HepG2 (cell line): ENCODE data around the gene USP24.

Experiments
- EP300 ChIP-seq, 3 experiments: sonication (generic) in 1 of 3; formaldehyde crosslinking in 1 of 3; IDR thresholded peaks; 2 replicates each; pipeline versions ENCODE4 v1.5.1 to v1.6.1; 2011 to 2020; ENCODE audit warnings: low read depth in 2 of 3, low read length in 2 of 3, borderline replicate concordance in 1 of 3, improper control_type of control experiment in 1 of 3, mild to moderate bottlenecking in 1 of 3, missing genetic modification reagents in 1 of 3, moderate library complexity in 1 of 3
- ESRRA ChIP-seq: sonication (generic); formaldehyde crosslinking; IDR thresholded peaks from 2 replicates; pipeline ENCODE4 v1.5.1; 2020; ENCODE audit warnings: mild to moderate bottlenecking, low read depth, missing genetic modification reagents
- HHEX ChIP-seq: IDR thresholded peaks from 2 replicates; pipeline ENCODE4 v1.6.1; 2016; ENCODE audit warnings: control low read depth
- NBN ChIP-seq: fragments of 450-650 bp; conservative IDR thresholded peaks from 2 replicates; pipeline ENCODE4 v1.6.1; 2017
- PHF8 ChIP-seq: sonication (generic); formaldehyde crosslinking; IDR thresholded peaks from 2 replicates; pipeline ENCODE4 v1.5.0; 2020; ENCODE audit warnings: missing genetic modification reagents
- PITX1 ChIP-seq: sonication (generic); formaldehyde crosslinking; IDR thresholded peaks from 2 replicates; pipeline ENCODE4 v1.5.1; 2020; ENCODE audit warnings: mild to moderate bottlenecking, missing genetic modification reagents
- SATB2 ChIP-seq: sonication (generic); formaldehyde crosslinking; IDR thresholded peaks from 2 replicates; pipeline ENCODE4 v1.5.0; 2020; ENCODE audit warnings: missing genetic modification reagents
- THAP11 ChIP-seq: IDR thresholded peaks from 2 replicates; pipeline ENCODE4 v1.6.1; 2016; ENCODE audit warnings: missing biosample characterization, missing genetic modification reagents
- ZNF253 ChIP-seq: sonication (generic); formaldehyde crosslinking; IDR thresholded peaks from 2 replicates; pipeline ENCODE4 v1.8.0; 2022; ENCODE audit warnings: mild to moderate bottlenecking, missing genetic modification reagents, borderline replicate concordance
- ZNF367 ChIP-seq: sonication (generic); formaldehyde crosslinking; IDR thresholded peaks from 2 replicates; pipeline ENCODE4 v1.4.0; 2020; ENCODE audit warnings: missing genetic modification reagents, borderline replicate concordance
- ZSCAN21 ChIP-seq: sonication (generic); formaldehyde crosslinking; IDR thresholded peaks from 2 replicates; pipeline ENCODE4 v1.8.0; 2022; ENCODE audit warnings: mild to moderate bottlenecking, missing genetic modification reagents, moderate library complexity, borderline replicate concordance
- TF ChIP-seq, protein P1 (sequence below): fragments of 450-650 bp; IDR thresholded peaks from 2 replicates; pipeline ENCODE4 v1.6.1; 2016

GRCh38 chr1:55154616-55155015 lies 60.5 kb downstream of the USP24 start:
- TF ChIP-seq, protein P1, sequence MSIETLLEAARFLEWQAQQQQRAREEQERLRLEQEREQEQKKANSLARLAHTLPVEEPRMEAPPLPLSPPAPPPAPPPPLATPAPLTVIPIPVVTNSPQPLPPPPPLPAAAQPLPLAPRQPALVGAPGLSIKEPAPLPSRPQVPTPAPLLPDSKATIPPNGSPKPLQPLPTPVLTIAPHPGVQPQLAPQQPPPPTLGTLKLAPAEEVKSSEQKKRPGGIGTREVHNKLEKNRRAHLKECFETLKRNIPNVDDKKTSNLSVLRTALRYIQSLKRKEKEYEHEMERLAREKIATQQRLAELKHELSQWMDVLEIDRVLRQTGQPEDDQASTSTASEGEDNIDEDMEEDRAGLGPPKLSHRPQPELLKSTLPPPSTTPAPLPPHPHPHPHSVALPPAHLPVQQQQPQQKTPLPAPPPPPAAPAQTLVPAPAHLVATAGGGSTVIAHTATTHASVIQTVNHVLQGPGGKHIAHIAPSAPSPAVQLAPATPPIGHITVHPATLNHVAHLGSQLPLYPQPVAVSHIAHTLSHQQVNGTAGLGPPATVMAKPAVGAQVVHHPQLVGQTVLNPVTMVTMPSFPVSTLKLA: no peak
- no peak for TF ChIP-seq ZSCAN21 (CRISPR knock-in tag)
- no peak for TF ChIP-seq ESRRA
- no peak for TF ChIP-seq PITX1 (CRISPR knock-in tag)
- TF ChIP-seq NBN: no peak
- no peak for TF ChIP-seq SATB2 (CRISPR knock-in tag)
- TF ChIP-seq ZNF367 (CRISPR knock-in tag): no peak
- no peak for TF ChIP-seq HHEX (CRISPR knock-in tag)
- TF ChIP-seq PHF8 (CRISPR knock-in tag): no peak
- no peak for TF ChIP-seq ZNF253
- no peak for TF ChIP-seq THAP11
- no peak for TF ChIP-seq EP300 (IDR thresholded peaks at IDR 0.05; ENCODE audit: low read depth in 2 of 2, low read length in 2 of 2)
- TF ChIP-seq EP300 (CRISPR knock-in tag; IDR thresholded peaks at IDR 0.05; ENCODE audit: borderline replicate concordance): no peak
